HepG2 (cell line): ENCODE measurements around the gene IFIT2. TPM values are rescaled to one million over a fixed set of nuclear protein-coding genes. Genes with fewer than 3 reads are reported as not detected.

Experiments
- ATAC-seq: fragments of 200-7000 bp; cut with Tn5 transposase; 3 replicates; pipeline ENCODE4 v1.9.1; 2020; ENCODE audit warnings: mild to moderate bottlenecking, moderate library complexity
- BruUV-seq: library from RNA; stranded (reverse); fragments of 400-500 nt; replicated peaks from 2 replicates; lab custom pipeline; 2021; lab: Mats Ljungman, UMichigan
- CTCF ChIA-PET: fragments of 300-600 bp; formaldehyde crosslinking; extraction: SDS; loops from one replicate; lab custom pipeline; 2021; ENCODE audit warnings: low total read pairs, inconsistent platforms, low intra/inter-chr PET ratio; lab: Yijun Ruan, JAX
- POLR2A ChIA-PET: fragments of 350-600 bp; sonication (Branson Sonifier 250); formaldehyde crosslinking; loops from one replicate; lab custom pipeline; 2020; ENCODE audit warnings: antibody characterized with exemption, inconsistent platforms; lab: Yijun Ruan, JAX
- DNase-seq: peaks from one replicate; pipeline ENCODE4 v3.0.0-alpha.2; 2015; ENCODE audit warnings: low spot score
- FAIRE-seq: peaks from 3 replicates; lab custom pipeline; 2011; peaks lifted over from hg19 to GRCh38; lab: Jason Lieb, UNC
- H2AFZ ChIP-seq: one replicate; pipeline ENCODE4 v1.6.1; 2011; ENCODE audit warnings: low read length, inconsistent platforms
- H3K27ac ChIP-seq: fragments of 300-600 bp; 3 replicates; pipeline ENCODE4 v1.8.0; 2011; ENCODE audit warnings: mixed run types, mild to moderate bottlenecking, mixed read lengths, low read length, inconsistent platforms; ENCODE audit not compliant: insufficient read depth; ENCODE audit errors: extremely low read length
- H3K27me3 ChIP-seq, 2 experiments: fragments of 200-600 bp in 1 of 2; 2 replicates in 1 of 2; 3 replicates in 1 of 2; pipeline versions ENCODE4 v1.6.0 to v1.8.0; 2011; ENCODE audit warnings: low read length in 2 of 2, mild to moderate bottlenecking in 2 of 2, moderate library complexity in 2 of 2, inconsistent platforms in 1 of 2; ENCODE audit not compliant: insufficient read depth in 2 of 2, control insufficient read depth in 1 of 2
- H3K36me3 ChIP-seq, 2 experiments: fragments of 200-600 bp in 1 of 2; replicated peaks in 1 of 2; 2 replicates in 1 of 2; 3 replicates in 1 of 2; pipeline versions ENCODE4 v1.5.1 to v1.8.0; 2011; ENCODE audit warnings: low read length in 2 of 2, inconsistent platforms in 1 of 2; ENCODE audit not compliant: insufficient read depth in 2 of 2, control insufficient read depth in 1 of 2
- H3K4me1 ChIP-seq: 2 replicates; pipeline ENCODE4 v1.5.1; 2012; ENCODE audit warnings: low read length, inconsistent platforms; ENCODE audit not compliant: insufficient read depth
- H3K4me2 ChIP-seq: 2 replicates; pipeline ENCODE4 v1.6.0; 2011; ENCODE audit warnings: low read depth, low read length, inconsistent platforms
- H3K4me3 ChIP-seq, 3 experiments: fragments of 200-600 bp in 1 of 3; sonication (generic), shearing (Covaris generic) in 1 of 3; replicated peaks in 1 of 3; 2 replicates each; pipeline ENCODE4 v1.5.1; 2011 to 2016; ENCODE audit warnings: low read length in 3 of 3, inconsistent platforms in 2 of 3, low read depth in 2 of 3, mild to moderate bottlenecking in 2 of 3, control low read depth in 1 of 3, mixed read lengths in 1 of 3; ENCODE audit not compliant: insufficient read depth in 1 of 3
- H3K79me2 ChIP-seq: one replicate; pipeline ENCODE4 v1.6.1; 2011; ENCODE audit warnings: low read length, inconsistent platforms; ENCODE audit not compliant: insufficient read depth
- H3K9ac ChIP-seq: 2 replicates; pipeline ENCODE4 v1.6.0; 2011; ENCODE audit warnings: mild to moderate bottlenecking, low read depth, low read length, inconsistent platforms; ENCODE audit not compliant: insufficient read depth
- H3K9me3 ChIP-seq: 2 replicates; pipeline ENCODE4 v1.5.1; 2012; ENCODE audit warnings: mild to moderate bottlenecking, low read length
- H4K20me1 ChIP-seq: 2 replicates; pipeline ENCODE4 v1.6.0; 2011; ENCODE audit warnings: inconsistent platforms, mild to moderate bottlenecking, low read length, moderate library complexity; ENCODE audit not compliant: insufficient read depth
- FIP1L1 ChIP-seq: fragments of 200-400 bp; formaldehyde crosslinking; IDR thresholded peaks from 2 replicates; pipeline ENCODE4 v1.6.1; 2018; ENCODE audit warnings: low read depth, mild to moderate bottlenecking, low read length, moderate library complexity, borderline replicate concordance; ENCODE audit not compliant: insufficient read depth
- HDAC1 ChIP-seq: sonication (generic); formaldehyde crosslinking; IDR thresholded peaks from 2 replicates; pipeline ENCODE4 v1.5.1; 2020; ENCODE audit warnings: mild to moderate bottlenecking, missing genetic modification reagents
- HOXD1 ChIP-seq: sonication (generic); formaldehyde crosslinking; IDR thresholded peaks from 2 replicates; pipeline ENCODE4 v1.5.0; 2020; ENCODE audit warnings: missing genetic modification reagents
- KMT2A ChIP-seq: sonication (generic); formaldehyde crosslinking; IDR thresholded peaks from 2 replicates; pipeline ENCODE4 v1.4.0; 2020; ENCODE audit warnings: missing genetic modification reagents
- ONECUT2 ChIP-seq: sonication (generic); formaldehyde crosslinking; IDR thresholded peaks from 2 replicates; pipeline ENCODE4 v1.4.0; 2020; ENCODE audit warnings: missing genetic modification reagents
- PAXIP1 ChIP-seq: sonication (generic); formaldehyde crosslinking; conservative IDR thresholded peaks from 2 replicates; pipeline ENCODE4 v1.4.0; 2020; ENCODE audit warnings: mild to moderate bottlenecking, missing genetic modification reagents, moderate library complexity
- POLR2A ChIP-seq, 2 experiments: IDR thresholded peaks; 2 replicates each; pipeline ENCODE4 v1.6.1; 2011; ENCODE audit warnings: low read depth in 2 of 2, low read length in 2 of 2, mild to moderate bottlenecking in 1 of 2, moderate library complexity in 1 of 2; ENCODE audit not compliant: insufficient read depth in 1 of 2
- RBAK ChIP-seq: sonication (generic); formaldehyde crosslinking; IDR thresholded peaks from 2 replicates; pipeline ENCODE4 v1.5.1; 2020; ENCODE audit warnings: mild to moderate bottlenecking, missing genetic modification reagents
- TBP ChIP-seq: sonication (generic); formaldehyde crosslinking; IDR thresholded peaks from 2 replicates; pipeline ENCODE4 v1.5.0; 2020; ENCODE audit warnings: missing genetic modification reagents
- YEATS4 ChIP-seq: sonication (generic); formaldehyde crosslinking; IDR thresholded peaks from 2 replicates; pipeline ENCODE4 v1.4.0; 2020; ENCODE audit warnings: missing genetic modification reagents, borderline replicate concordance
- ZBTB21 ChIP-seq: sonication (generic); formaldehyde crosslinking; IDR thresholded peaks from 2 replicates; pipeline ENCODE4 v1.4.0; 2020; ENCODE audit warnings: missing genetic modification reagents
- ZNF383 ChIP-seq: sonication (generic); formaldehyde crosslinking; IDR thresholded peaks from 2 replicates; pipeline ENCODE4 v1.4.0; 2020; ENCODE audit warnings: missing genetic modification reagents, mild to moderate bottlenecking, borderline replicate concordance
- ZNF619 ChIP-seq: sonication (generic); formaldehyde crosslinking; IDR thresholded peaks from 2 replicates; pipeline ENCODE4 v1.4.0; 2020; ENCODE audit warnings: mild to moderate bottlenecking, missing genetic modification reagents
- ZNF670 ChIP-seq: sonication (generic); formaldehyde crosslinking; IDR thresholded peaks from 2 replicates; pipeline ENCODE4 v1.8.0; 2022; ENCODE audit warnings: mild to moderate bottlenecking, missing genetic modification reagents, borderline replicate concordance
- ZNF83 ChIP-seq: sonication (generic); formaldehyde crosslinking; IDR thresholded peaks from 2 replicates; pipeline ENCODE4 v1.4.0; 2020; ENCODE audit warnings: missing genetic modification reagents, mild to moderate bottlenecking, borderline replicate concordance
- whole genome bisulfite sequencing: methylation state at CpG from one replicate; pipeline ENCODE4 v1.1.6; 2017; ENCODE audit warnings: low lambda C conversion rate; 5-methylcytosine and 5-hydroxymethylcytosine counted together
- in situ Hi-C: cut with HindIII; loops from 2 replicates; pipeline ENCODE4 v1.10.0; 2017; ENCODE audit warnings: low pct_unique_long_range_greater_than_20kb; ENCODE audit not compliant: extremely low pct_ligation_motif_present
- intact Hi-C: fragments of 100-400 bp; cut with micrococcal nuclease; formaldehyde crosslinking; loops from one replicate; pipeline ENCODE4 v1.10.0; 2022; ENCODE audit not compliant: unreplicated experiment
- polyA plus RNA-seq, 8 experiments: library from polyadenylated mRNA; depleted of rRNA in 3 of 8; stranded (reverse) in 7 of 8; unstranded in 1 of 8; fragments of >200 nt; fragmentation: Illumina TruSeq in 4 of 8; extraction: Trizol in 4 of 8; gene quantifications; 2 replicates each; pipeline versions ENCODE4 v1.2.1 to v1.2.3, GENCODE V29; 2011 to 2016; ENCODE audit warnings: low read depth in 4 of 8, missing spikeins in 1 of 8, mixed read lengths in 1 of 8; ENCODE audit not compliant: insufficient read depth in 1 of 8
- total RNA-seq, 5 experiments: library from RNA; depleted of rRNA; stranded (reverse); fragments of >200 nt; fragmentation: Illumina TruSeq; extraction: Trizol; gene quantifications; 2 replicates each; pipeline ENCODE4 v1.2.3, GENCODE V29; 2016; ENCODE audit warnings: low read depth in 1 of 5

Gene IFIT2
- total and polyA plus RNA-seq, 2 of the 13 experiments (the other 11 are each of a cell fraction or from before 2014, with no cell fraction given) = 0.04 to 0.15 TPM

- Histone ChIP-seq H3K36me3 (no peaks in the 10 kb centered on the region), H3K27me3 (no peaks in the 10 kb centered on the region), H3K27ac (no peak overlapping the region), H3K79me2 (no peaks in the 10 kb centered on the region), H4K20me1 (no peaks in the 10 kb centered on the region), H3K9ac (no peak overlapping the region), H3K9me3 (no peaks in the 10 kb centered on the region), H3K4me2 (no peak overlapping the region), H3K4me1 (peaks cover 5% of the 10 kb centered on the region), H3K4me3 (no peak overlapping the region), H2AFZ (no peak overlapping the region)
- ChIA-PET CTCF (no interaction called here), POLR2A (no interaction called here)
- BruUV-seq = no TSS peak
- in situ Hi-C loops (no loop called here), intact Hi-C loops (loop anchor here (2.0 to 5.0 kb wide), 2 partner anchors 15 to 1084 kb away; no protein-coding TSS in a partner anchor)
- 66% methylated on average over 2 of the region's 2 CpGs for WGBS
- TF ChIP-seq FIP1L1 (no peak), ZNF670 (CRISPR knock-in tag) (no peak), KMT2A (CRISPR knock-in tag) (no peak), PAXIP1 (CRISPR knock-in tag) (no peak), RBAK (CRISPR knock-in tag) (no peak), ONECUT2 (CRISPR knock-in tag) (no peak), ZBTB21 (CRISPR knock-in tag) (no peak), ZNF383 (CRISPR knock-in tag) (no peak), TBP (no peak), HOXD1 (CRISPR knock-in tag) (no peak), ZNF83 (CRISPR knock-in tag) (no peak), YEATS4 (CRISPR knock-in tag) (no peak), POLR2A (IDR thresholded peaks at IDR 0.05; ENCODE audit: insufficient read depth in 1 of 2, low read depth in 2 of 2, low read length in 2 of 2) (no peak), ZNF619 (CRISPR knock-in tag) (no peak), HDAC1 (no peak)
- ATAC-seq (no peak), FAIRE-seq (no peak), DNase-seq (no peak)
These were observed 56.1 kb downstream of the IFIT2 start for GRCh38 chr10:89357975-89358374.

Other genes with a start within 250 kb of the IFIT2 start
- gene CH25H, start 94.7 kb upstream of the IFIT2 start, total RNA-seq (2016; rRNA removed; fragmentation: Illumina TruSeq; extraction: Trizol) = not detected in 2 replicates
- gene CH25H, start 94.7 kb upstream of the IFIT2 start, polyA plus RNA-seq (2011; rRNA removed) = not detected in 2 replicates
- 50.6 and 79.5 TPM in 2 replicates for gene LIPA, start 50.3 kb upstream of the IFIT2 start, total RNA-seq (2016; rRNA removed; fragmentation: Illumina TruSeq; extraction: Trizol)
- 54.4 and 57.1 TPM in 2 replicates for gene LIPA, start 50.3 kb upstream of the IFIT2 start, polyA plus RNA-seq (2011; rRNA removed)
- 3.1 and 4.3 TPM in 2 replicates for gene IFIT3, start 26.0 kb downstream of the IFIT2 start, total RNA-seq (2016; rRNA removed; fragmentation: Illumina TruSeq; extraction: Trizol)
- 0.48 and 0.56 TPM in 2 replicates for gene IFIT3, start 26.0 kb downstream of the IFIT2 start, polyA plus RNA-seq (2011; rRNA removed)
- not detected in 2 replicates for gene IFIT1B, start 76.0 kb downstream of the IFIT2 start, total RNA-seq (2016; rRNA removed; fragmentation: Illumina TruSeq; extraction: Trizol)
- not detected in 2 replicates for gene IFIT1B, start 76.0 kb downstream of the IFIT2 start, polyA plus RNA-seq (2011; rRNA removed)
- gene IFIT1, start 90.6 kb downstream of the IFIT2 start, total RNA-seq (2016; rRNA removed; fragmentation: Illumina TruSeq; extraction: Trizol) = 5.5 and 7.5 TPM in 2 replicates
- gene IFIT1, start 90.6 kb downstream of the IFIT2 start, polyA plus RNA-seq (2011; rRNA removed) = 1.2 and 1.5 TPM in 2 replicates
- gene IFIT5, start 112.5 kb downstream of the IFIT2 start, total RNA-seq (2016; rRNA removed; fragmentation: Illumina TruSeq; extraction: Trizol) = 8.3 and 12.5 TPM in 2 replicates
- gene IFIT5, start 112.5 kb downstream of the IFIT2 start, polyA plus RNA-seq (2011; rRNA removed) = 2.1 and 2.2 TPM in 2 replicates
- gene SLC16A12, start 233.5 kb downstream of the IFIT2 start, total RNA-seq (2016; rRNA removed; fragmentation: Illumina TruSeq; extraction: Trizol) = 0.02 TPM in 1 of 2 replicates, not detected in the other
- 0.07 TPM in 1 of 2 replicates, not detected in the other for gene SLC16A12, start 233.5 kb downstream of the IFIT2 start, polyA plus RNA-seq (2011; rRNA removed)